ENCODE measurements around the gene HMCN2.

The HMCN2 gene

GRCh38 chr9:130454096-130454811, 188.7 kb downstream of the HMCN2 start:
- no peak for DNase-seq

- DNase-seq = no peak
Measured at GRCh38 chr9:130454812-130455325, 189.3 kb downstream of the HMCN2 start.

- no peak for DNase-seq
Measured at GRCh38 chr9:130458027-130458803, 192.7 kb downstream of the HMCN2 start.

- DNase-seq = no peak
Measured at GRCh38 chr9:130458804-130459067, 193.2 kb downstream of the HMCN2 start.

- no peak for DNase-seq
Measured at GRCh38 chr9:130459151-130459550, 193.6 kb downstream of the HMCN2 start.

GRCh38 chr9:130459941-130460669, 194.5 kb downstream of the HMCN2 start:
- DNase-seq = no peak

- DNase-seq = peak; percentile 47
Measured at GRCh38 chr9:130461218-130461630, 195.7 kb downstream of the HMCN2 start.

- DNase-seq = no peak
Measured at GRCh38 chr9:130461731-130462130, 196.2 kb downstream of the HMCN2 start.

- DNase-seq = no peak
Measured at GRCh38 chr9:130462685-130463540, 197.4 kb downstream of the HMCN2 start.

GRCh38 chr9:130463763-130464745, 198.5 kb downstream of the HMCN2 start:
- no peak for DNase-seq

- no peak for DNase-seq
Measured at GRCh38 chr9:130465383-130466096, 200.0 kb downstream of the HMCN2 start.

GRCh38 chr9:130466537-130467217, 201.1 kb downstream of the HMCN2 start:
- DNase-seq = no peak

- DNase-seq = no peak
Measured at GRCh38 chr9:130467316-130467715, 201.8 kb downstream of the HMCN2 start.

- DNase-seq = no peak
Measured at GRCh38 chr9:130468566-130468965, 203.0 kb downstream of the HMCN2 start.

- no peak for DNase-seq
Measured at GRCh38 chr9:130470269-130470668, 204.7 kb downstream of the HMCN2 start.

GRCh38 chr9:130470950-130471349, 205.4 kb downstream of the HMCN2 start:
- DNase-seq = no peak

GRCh38 chr9:130471411-130472183, 206.0 kb downstream of the HMCN2 start:
- DNase-seq = no peak

- no peak for DNase-seq
Measured at GRCh38 chr9:130472184-130472705, 206.7 kb downstream of the HMCN2 start.

- DNase-seq = no peak
Measured at GRCh38 chr9:130473009-130473408, 207.4 kb downstream of the HMCN2 start.
